Effector memory CD8-positive, alpha-beta T cell (primary cell): ENCODE results near the gene SLC22A2.

Experiments
- ATAC-seq: fragments of 150-1000 bp; cut with Tn5 transposase; replicated peaks from 2 replicates; pipeline ENCODE4 v1.10.0; 2021; ENCODE audit warnings: mild to moderate bottlenecking, moderate library complexity
- DNase-seq, 3 experiments: peaks; one replicate each; pipeline ENCODE4 v3.0.0; 2021
- H3K27ac Mint-ChIP-seq, 2 donors: one replicate each; pipeline ENCODE4 v1.8.0; 2022; ENCODE audit warnings: mild to moderate bottlenecking in 2 of 2, mixed read lengths in 2 of 2, moderate library complexity in 2 of 2
- H3K27me3 Mint-ChIP-seq, 2 donors: one replicate each; pipeline ENCODE4 v1.8.0; 2022; ENCODE audit warnings: mixed read lengths in 2 of 2
- H3K36me3 Mint-ChIP-seq: one replicate; pipeline ENCODE4 v1.8.0; 2022; ENCODE audit warnings: mild to moderate bottlenecking, moderate library complexity, mixed read lengths; ENCODE audit not compliant: insufficient read depth
- H3K4me1 Mint-ChIP-seq, 2 donors: one replicate each; pipeline ENCODE4 v1.8.0; 2022; ENCODE audit warnings: low read depth in 2 of 2, mixed read lengths in 2 of 2
- H3K4me3 Mint-ChIP-seq, 2 donors: one replicate each; pipeline ENCODE4 v1.8.0; 2022; ENCODE audit warnings: mild to moderate bottlenecking in 2 of 2, mixed read lengths in 2 of 2, moderate library complexity in 2 of 2
- H3K9me3 Mint-ChIP-seq, 2 donors: one replicate each; pipeline ENCODE4 v1.8.0; 2022; ENCODE audit warnings: mixed read lengths in 2 of 2

SLC22A2 gene

DNA sequence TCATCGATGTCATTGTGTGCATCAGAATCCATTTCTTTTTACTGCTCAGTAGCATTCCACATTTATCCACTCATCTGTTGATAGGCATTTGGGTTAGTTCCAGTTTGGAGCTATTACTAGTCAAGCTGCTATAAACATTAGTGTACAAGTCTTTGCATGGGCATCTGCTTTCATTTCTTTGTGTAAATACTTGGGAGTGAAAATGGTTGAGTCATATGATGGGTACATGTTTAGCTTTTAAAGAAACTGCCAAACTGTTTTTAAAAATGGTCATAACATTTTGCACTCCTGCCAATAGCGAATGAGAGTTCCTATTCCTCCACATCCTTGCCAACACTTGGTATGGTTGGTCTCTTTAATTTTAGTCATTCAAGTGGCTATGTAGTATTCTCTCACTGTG is 21.2 kb upstream of the SLC22A2 start:
- no peak overlapping the region for H3K27ac Mint-ChIP-seq
- DNase-seq = no peak

DNA sequence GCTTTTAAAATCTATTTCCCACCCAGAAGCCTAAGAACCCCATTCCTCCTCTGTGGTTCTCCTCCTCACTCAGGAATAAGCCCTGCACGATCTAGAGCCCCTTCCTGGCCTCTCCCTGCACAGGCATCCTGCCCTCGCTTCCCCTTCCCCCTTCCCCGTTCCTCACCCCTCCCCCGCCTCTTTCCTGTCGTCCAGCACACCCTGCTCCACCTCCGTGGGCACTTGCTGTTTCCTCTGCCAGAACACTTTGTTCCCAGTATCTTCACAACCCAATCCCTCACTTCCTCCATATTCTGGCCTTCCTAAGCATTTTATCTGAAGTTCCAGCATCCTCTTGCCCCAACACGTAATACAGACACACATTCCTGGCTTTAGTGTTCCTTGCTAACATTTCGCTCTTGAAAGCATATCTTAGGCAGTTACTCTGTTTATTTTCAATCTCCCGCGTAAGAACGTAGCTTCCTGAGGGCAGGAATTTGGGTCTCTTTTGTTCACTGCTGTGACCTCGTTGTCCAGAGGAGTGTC is 20.2 kb upstream of the SLC22A2 start:
- no peak for ATAC-seq
- Mint-ChIP-seq H3K9me3 (no peaks in the 10 kb centered on the region), H3K27me3 (peaks cover 0 to 20% of the 10 kb centered on the region in 2 donors), H3K4me3 (no peak overlapping the region), H3K4me1 (no peaks in the 10 kb centered on the region), H3K27ac (no peak overlapping the region), H3K36me3 (no peaks in the 10 kb centered on the region)
- no peak for DNase-seq

More for the DNA sequence above, 21.2 kb upstream of the SLC22A2 start:
- H3K4me3 Mint-ChIP-seq = no peak overlapping the region
- no peaks in the 10 kb centered on the region for H3K4me1 Mint-ChIP-seq
- H3K27me3 Mint-ChIP-seq = peaks cover 6 to 20% of the 10 kb centered on the region in 2 donors
- H3K9me3 Mint-ChIP-seq = no peaks in the 10 kb centered on the region
- no peak for ATAC-seq
- H3K36me3 Mint-ChIP-seq = no peaks in the 10 kb centered on the region

DNA sequence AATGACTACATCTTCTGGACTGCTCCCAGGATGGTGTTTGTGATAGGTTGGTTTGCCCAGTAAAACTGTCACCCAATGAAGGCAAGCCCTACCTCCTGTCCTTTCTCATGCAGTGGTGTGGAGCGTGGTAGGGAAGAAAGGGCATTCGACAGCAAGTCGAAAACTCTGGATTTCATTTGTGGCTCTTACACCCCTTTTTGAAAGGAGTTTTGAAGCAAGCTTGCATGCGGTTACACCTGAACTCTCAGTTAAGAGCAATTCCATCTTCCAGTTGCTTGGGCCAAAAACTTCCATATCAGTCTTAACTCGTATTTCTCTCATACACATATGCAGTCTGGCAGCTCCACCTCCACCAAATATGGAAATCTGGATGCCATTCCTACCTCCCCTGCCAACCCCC is 19.7 kb upstream of the SLC22A2 start:
- Mint-ChIP-seq H3K4me3 (no peak overlapping the region), H3K27ac (no peak overlapping the region), H3K36me3 (no peaks in the 10 kb centered on the region), H3K27me3 (peaks cover 0 to 20% of the 10 kb centered on the region in 2 donors), H3K4me1 (no peaks in the 10 kb centered on the region), H3K9me3 (no peaks in the 10 kb centered on the region)
- ATAC-seq (no peak), DNase-seq (no peak)

DNA sequence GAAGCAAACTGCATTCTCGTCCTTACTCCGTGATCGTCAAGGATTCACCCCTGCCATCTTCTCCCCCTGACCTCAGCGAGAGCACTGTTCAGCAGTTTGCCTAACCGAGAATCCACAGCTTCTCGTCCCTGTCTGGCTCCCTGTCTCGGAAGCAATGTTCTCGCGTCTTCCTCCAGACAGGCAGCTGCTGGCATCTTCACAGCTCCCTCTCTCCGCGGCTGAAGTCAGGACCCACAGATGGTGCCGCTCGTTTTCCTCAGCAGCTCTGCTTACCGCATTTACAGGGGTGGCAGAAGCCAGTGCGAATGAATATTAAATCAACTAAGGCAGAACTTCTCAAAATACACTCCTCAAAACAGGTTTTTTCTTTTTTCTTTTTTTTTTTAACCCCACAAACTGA is 18.9 kb upstream of the SLC22A2 start:
- no peak for DNase-seq
- no peaks in the 10 kb centered on the region for H3K36me3 Mint-ChIP-seq
- H3K4me3 Mint-ChIP-seq = no peak overlapping the region
- H3K4me1 Mint-ChIP-seq = no peaks in the 10 kb centered on the region
- H3K9me3 Mint-ChIP-seq = no peaks in the 10 kb centered on the region
- H3K27me3 Mint-ChIP-seq = peaks cover 0 to 20% of the 10 kb centered on the region in 2 donors
- ATAC-seq = no peak
- no peak overlapping the region for H3K27ac Mint-ChIP-seq

DNA sequence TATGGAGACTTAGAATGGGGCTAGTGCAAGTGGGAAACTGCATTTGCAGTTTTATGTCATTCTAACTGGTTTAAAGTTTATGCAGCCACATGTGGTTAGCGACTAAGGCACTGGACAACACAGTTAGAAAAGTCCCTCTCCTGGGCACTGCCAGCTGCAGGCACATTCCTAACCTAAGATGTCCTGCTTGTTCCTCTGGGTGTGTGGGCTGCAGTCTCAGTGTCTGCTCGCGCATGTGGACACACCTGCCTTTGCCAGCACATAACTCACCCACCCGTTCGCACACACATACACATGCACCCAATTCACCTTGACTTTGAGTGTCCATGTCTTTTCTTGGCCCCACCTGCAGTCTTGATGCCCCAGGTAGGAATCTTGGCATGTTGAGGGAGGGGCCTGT is 18.5 kb upstream of the SLC22A2 start:
- Mint-ChIP-seq H3K36me3 (no peaks in the 10 kb centered on the region), H3K4me3 (no peak overlapping the region), H3K27me3 (peaks cover 0 to 20% of the 10 kb centered on the region in 2 donors), H3K27ac (no peak overlapping the region), H3K9me3 (no peaks in the 10 kb centered on the region), H3K4me1 (no peaks in the 10 kb centered on the region)
- DNase-seq (no peak), ATAC-seq (no peak)

DNA sequence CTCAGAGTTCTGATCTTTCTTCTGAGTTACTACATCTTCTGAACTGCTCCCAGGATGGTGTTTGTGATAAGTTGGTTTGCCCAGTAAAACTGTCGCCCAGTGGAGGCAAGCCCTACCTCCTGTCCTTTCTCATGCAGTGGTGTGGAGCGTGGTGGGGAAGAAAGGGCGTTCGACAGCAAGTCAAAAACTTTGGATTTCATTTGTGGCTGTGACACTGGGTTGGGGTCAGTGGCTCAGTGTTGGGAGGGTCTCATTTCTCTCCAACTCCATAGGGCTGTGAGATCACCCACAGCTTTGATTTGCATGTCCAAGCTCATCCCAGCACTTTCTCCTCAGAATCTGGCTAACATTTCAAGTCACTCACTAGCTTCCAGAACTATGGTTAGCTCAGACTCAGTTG is 17.5 kb upstream of the SLC22A2 start:
- H3K36me3 Mint-ChIP-seq = no peaks in the 10 kb centered on the region
- no peaks in the 10 kb centered on the region for H3K4me1 Mint-ChIP-seq
- ATAC-seq = no peak
- no peak overlapping the region for H3K27ac Mint-ChIP-seq
- DNase-seq = no peak
- no peak overlapping the region for H3K4me3 Mint-ChIP-seq
- no peaks in the 10 kb centered on the region for H3K9me3 Mint-ChIP-seq
- H3K27me3 Mint-ChIP-seq = peaks cover 0 to 20% of the 10 kb centered on the region in 2 donors

DNA sequence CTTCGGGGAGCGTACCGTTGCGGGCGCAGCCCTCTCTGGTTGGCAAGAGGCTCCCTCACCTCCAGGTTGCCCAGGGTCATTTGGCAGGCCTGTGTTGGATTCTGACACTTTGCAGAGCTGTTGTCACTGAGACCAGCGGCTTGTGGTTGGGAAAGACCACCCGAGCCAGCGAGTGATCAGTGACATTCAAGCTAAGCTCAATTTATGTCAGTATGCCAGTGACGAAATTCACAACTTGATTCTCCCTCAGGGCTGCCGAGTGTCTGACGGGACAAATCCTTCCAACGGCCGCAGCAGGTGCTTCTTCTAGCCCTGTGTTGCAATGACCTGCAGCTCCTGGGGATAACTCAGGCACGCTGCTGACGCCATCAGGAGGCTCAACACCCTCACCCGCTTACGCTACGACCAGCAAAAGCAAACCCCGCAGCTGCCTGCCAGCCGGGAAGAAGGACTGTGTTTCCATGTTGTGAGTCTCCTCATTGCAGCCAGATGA is 16.9 kb upstream of the SLC22A2 start:
- H3K9me3 Mint-ChIP-seq = no peaks in the 10 kb centered on the region
- ATAC-seq = no peak
- H3K27me3 Mint-ChIP-seq = peaks cover 0 to 21% of the 10 kb centered on the region in 2 donors
- H3K4me3 Mint-ChIP-seq = no peak overlapping the region
- H3K4me1 Mint-ChIP-seq = no peaks in the 10 kb centered on the region
- H3K27ac Mint-ChIP-seq = no peak overlapping the region
- H3K36me3 Mint-ChIP-seq = no peaks in the 10 kb centered on the region
- DNase-seq = no peak

DNA sequence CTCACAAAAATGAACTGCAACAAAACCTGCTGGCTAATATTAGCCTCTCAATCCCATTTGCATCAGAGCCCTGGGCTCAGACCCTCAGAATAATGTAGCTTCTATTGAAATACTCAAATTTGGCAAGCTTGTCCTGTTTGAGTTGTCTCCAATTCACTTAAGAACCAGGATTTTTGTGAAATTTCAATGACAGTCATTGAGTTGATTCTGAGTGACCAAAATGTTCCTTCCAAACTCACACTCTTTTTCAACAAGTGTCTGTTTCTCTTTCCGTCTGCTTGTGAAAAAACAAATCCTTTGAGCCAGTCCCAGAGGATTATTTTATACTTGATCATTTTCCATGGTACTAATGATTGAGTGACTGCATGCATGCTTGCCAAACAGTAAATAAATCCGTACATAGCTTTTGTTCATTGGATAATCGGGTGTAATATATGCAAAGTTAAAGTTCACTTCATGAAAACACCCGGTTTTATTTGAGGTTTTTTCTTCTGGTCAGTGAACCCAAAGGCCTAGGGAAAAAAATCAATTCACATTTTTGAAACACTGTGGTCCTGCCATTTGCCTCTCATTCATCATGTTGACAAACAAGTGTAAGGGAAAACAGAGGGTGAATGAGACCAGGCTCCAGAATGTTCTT is 16.4 kb upstream of the SLC22A2 start:
- no peak for ATAC-seq
- Mint-ChIP-seq H3K4me3 (no peak overlapping the region), H3K27ac (no peak overlapping the region), H3K9me3 (no peaks in the 10 kb centered on the region), H3K4me1 (no peaks in the 10 kb centered on the region), H3K36me3 (no peaks in the 10 kb centered on the region), H3K27me3 (peaks cover 5 to 27% of the 10 kb centered on the region in 2 donors)
- DNase-seq = no peak

DNA sequence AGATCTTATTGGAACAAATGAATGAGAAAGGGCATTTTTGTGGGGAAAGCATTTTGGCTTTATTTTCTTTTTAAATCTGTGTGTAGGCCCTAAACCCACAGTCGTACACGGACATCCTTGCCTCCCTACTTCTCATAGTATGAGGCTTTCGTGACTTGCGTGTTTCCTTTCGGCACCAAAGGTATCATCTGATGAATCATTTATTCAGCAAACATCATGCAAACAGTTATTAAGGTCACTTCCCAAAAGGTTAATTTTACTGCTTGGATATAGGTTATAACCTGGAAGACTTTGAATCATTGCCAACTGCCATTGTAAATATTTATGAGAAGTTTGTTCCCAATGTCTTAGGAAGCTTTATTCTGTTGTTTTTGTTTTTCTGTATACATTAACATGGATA is 15.1 kb upstream of the SLC22A2 start:
- H3K4me1 Mint-ChIP-seq = no peaks in the 10 kb centered on the region
- ATAC-seq (no peak), DNase-seq (no peak)
- no peaks in the 10 kb centered on the region for H3K36me3 Mint-ChIP-seq
- H3K9me3 Mint-ChIP-seq = no peaks in the 10 kb centered on the region
- H3K27ac Mint-ChIP-seq = no peak overlapping the region
- no peak overlapping the region for H3K4me3 Mint-ChIP-seq
- H3K27me3 Mint-ChIP-seq = peaks cover 6 to 23% of the 10 kb centered on the region in 2 donors

DNA sequence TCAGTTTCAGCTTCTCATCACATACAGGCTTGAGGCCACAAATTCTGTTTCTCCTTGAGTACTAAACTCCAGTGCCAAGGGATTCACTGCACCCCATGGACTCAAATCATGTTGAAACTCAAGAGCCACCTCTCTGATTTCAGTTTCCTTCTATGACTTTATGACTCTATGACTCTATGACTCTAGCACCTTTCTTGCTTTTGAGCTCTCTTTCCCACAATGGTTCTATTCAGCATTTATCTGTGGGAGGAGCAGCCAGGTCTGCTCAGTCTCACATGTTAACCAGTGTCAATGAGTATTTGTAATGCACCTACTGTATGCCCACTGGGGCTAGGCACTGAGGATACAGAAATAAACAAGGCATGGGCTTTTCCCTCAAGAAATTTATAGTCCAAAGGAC is 14.6 kb upstream of the SLC22A2 start:
- Mint-ChIP-seq H3K4me1 (no peaks in the 10 kb centered on the region), H3K27me3 (peaks cover 6 to 18% of the 10 kb centered on the region in 2 donors), H3K4me3 (no peak overlapping the region), H3K27ac (no peak overlapping the region), H3K36me3 (no peaks in the 10 kb centered on the region), H3K9me3 (no peaks in the 10 kb centered on the region)
- DNase-seq (no peak), ATAC-seq (no peak)

DNA sequence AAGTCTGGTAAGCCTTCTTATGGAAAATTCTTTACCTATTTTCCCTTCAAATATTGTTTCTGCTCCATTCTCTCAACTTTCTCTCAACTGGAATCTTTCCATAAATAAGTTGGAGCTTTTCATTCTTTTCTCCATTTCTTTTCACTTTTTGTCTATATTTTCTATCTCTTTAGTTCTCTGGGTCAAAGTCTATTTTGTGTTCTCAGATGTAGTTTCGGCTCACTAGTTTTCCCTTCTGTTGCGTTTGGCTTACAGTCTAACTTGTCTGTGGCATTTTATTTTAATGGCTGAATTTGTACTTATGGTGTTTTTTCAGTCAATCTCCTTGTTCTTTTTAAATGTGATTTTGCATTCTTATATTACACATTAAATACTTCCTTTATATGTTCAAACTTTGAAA is 14.1 kb upstream of the SLC22A2 start:
- Mint-ChIP-seq H3K27ac (no peak overlapping the region), H3K4me1 (no peaks in the 10 kb centered on the region), H3K9me3 (no peaks in the 10 kb centered on the region), H3K36me3 (no peaks in the 10 kb centered on the region), H3K4me3 (no peak overlapping the region), H3K27me3 (peaks cover 6 to 19% of the 10 kb centered on the region in 2 donors)
- ATAC-seq (no peak), DNase-seq (no peak)

DNA sequence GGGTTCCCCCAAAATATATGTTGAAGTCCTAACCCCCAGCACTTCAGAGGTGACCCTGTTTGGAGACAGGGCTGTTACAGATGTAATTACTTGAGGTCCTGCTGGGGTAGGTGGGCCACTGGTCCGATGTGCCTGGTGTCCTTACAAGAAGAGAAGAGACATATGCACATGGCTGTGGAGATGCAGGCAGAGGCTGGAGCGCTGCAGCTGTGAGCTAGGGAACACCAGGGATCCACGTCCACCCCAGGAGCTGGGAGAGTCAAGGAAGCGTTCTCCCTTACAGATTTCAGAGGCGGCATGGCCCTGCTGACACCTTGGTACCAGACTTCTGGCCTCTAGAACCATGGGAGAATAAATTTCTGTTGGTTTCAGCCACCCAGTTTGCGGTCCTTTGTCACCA is 11.7 kb upstream of the SLC22A2 start:
- H3K9me3 Mint-ChIP-seq = no peaks in the 10 kb centered on the region
- no peak overlapping the region for H3K4me3 Mint-ChIP-seq
- H3K36me3 Mint-ChIP-seq = no peaks in the 10 kb centered on the region
- DNase-seq (no peak), ATAC-seq (no peak)
- H3K4me1 Mint-ChIP-seq = peaks cover 8 to 9% of the 10 kb centered on the region in 2 donors
- peaks cover 6 to 19% of the 10 kb centered on the region in 2 donors for H3K27me3 Mint-ChIP-seq
- no peak overlapping the region for H3K27ac Mint-ChIP-seq

DNA sequence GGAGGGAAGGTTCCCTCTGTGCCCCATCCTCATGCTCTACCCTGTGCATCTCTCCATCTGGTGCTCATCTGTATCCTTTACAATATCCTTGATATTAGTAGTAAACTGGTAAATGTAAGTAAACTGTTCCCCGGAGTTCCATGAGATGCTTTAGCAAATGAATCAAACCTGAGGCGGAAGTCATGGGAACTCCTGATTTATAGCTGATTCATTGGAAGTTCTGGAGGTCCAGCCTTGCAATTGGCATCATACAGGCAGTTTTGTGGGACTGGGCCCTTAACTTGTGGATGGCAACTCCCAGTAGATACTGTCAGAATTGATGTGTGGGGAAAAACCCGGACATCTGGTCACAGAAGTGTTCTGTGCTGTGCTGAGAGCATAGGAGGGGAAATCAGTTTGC is 11.2 kb upstream of the SLC22A2 start:
- Mint-ChIP-seq H3K9me3 (no peaks in the 10 kb centered on the region), H3K36me3 (no peaks in the 10 kb centered on the region), H3K27ac (no peak overlapping the region), H3K27me3 (peaks cover 6 to 19% of the 10 kb centered on the region in 2 donors), H3K4me1 (peaks cover 8 to 9% of the 10 kb centered on the region in 2 donors), H3K4me3 (no peak overlapping the region)
- ATAC-seq (no peak), DNase-seq (no peak)

DNA sequence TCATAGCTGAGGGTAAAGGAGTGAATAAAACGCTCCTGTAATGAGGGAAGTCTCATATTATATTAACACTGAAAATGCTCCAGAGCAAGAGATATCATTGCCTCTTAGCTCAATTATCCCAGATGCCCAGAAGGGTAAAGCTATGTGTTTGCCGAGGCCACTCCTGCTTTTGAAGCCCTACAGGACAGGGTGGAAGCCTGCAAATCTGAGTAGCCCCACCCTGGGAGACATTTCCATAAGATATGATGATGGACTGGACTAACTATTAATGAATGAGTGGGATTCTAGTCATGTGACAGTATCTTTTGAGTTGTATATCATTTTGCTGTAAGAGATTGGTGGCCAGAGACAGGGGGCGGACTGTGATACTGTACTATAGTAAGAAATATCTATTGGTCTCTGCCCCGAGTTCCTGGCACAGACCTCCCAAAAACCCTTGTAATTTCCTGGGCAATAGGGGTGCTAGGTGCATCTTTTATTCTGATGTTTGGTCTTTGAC is 10.5 kb upstream of the SLC22A2 start:
- Mint-ChIP-seq H3K36me3 (no peaks in the 10 kb centered on the region), H3K4me3 (no peak overlapping the region), H3K27me3 (peaks cover 6 to 19% of the 10 kb centered on the region in 2 donors), H3K9me3 (no peaks in the 10 kb centered on the region), H3K4me1 (peaks cover 8 to 9% of the 10 kb centered on the region in 2 donors), H3K27ac (no peak overlapping the region)
- ATAC-seq (no peak), DNase-seq (no peak)
